Measurements from ENCODE around the gene ADGRV1. TPM values are rescaled to one million over a fixed set of nuclear protein-coding genes. Genes with fewer than 3 reads are reported as not detected.

Gene ADGRV1
- total RNA-seq, 1 experiment from 2014 or later = 64.8 TPM

DNA sequence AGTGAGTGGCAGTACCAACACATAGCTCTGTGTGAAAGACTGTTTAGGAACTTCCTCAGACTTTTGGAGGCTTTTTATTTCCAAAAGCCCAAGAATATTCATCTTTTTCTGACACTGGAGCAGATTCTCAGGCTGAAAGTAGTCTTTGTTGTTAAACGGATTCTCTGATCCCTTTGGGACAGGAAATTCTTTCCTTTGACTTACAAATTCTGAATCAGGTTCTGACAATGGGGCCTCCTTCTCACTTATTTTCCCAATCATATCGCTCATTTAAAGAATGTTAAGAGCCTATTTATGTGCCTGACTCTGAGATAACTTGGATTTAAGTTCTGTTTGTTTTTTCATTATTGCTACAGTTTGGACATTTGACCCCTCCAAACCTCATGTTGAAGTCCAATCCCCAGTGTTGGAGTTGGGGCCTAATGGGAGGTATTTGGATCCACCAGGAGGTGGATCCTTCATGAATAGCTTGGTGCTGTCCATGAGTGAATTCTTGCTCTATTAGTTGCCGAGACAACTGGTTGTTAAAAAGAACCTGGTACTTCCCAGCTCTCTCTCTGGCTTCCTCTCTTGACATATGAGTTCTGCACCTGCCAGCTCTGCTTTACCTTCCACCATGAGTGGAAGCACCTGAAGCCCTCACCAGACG, 4.1 kb upstream of the ADGRV1 start:
- Histone ChIP-seq H2AFZ (ENCODE audit: low read length) (no peak overlapping the region), H4K8ac (replicated peaks; ENCODE audit: insufficient read length, low read depth, low read length) (no peak overlapping the region), H3K79me1 (ENCODE audit: insufficient read depth, low read depth, low read length, poor library complexity, severe bottlenecking) (no peaks in the 10 kb centered on the region), H3K56ac (ENCODE audit: insufficient read length, low read depth, low read length) (no peak overlapping the region), H4K5ac (ENCODE audit: insufficient read length, low read depth, low read length) (no peak overlapping the region), H3T11ph (ENCODE audit: low read length) (no peak overlapping the region), H4K91ac (ENCODE audit: insufficient read length, low read depth, low read length) (no peak overlapping the region), H2BK120ac (ENCODE audit: low read depth, low read length, poor library complexity, severe bottlenecking) (no peak overlapping the region), H3K4me1 (ENCODE audit: insufficient read depth, low read length) (peaks cover 15% of the 10 kb centered on the region), H3K9me3 (ENCODE audit: control insufficient read depth, low read depth, low read length) (no peaks in the 10 kb centered on the region), H3K4me2 (ENCODE audit: insufficient read depth, insufficient read length, low read length) (no peak overlapping the region), H3K79me2 (ENCODE audit: insufficient read depth, low read length) (no peaks in the 10 kb centered on the region), H3K23ac (ENCODE audit: insufficient read length, low read depth, low read length) (no peak overlapping the region), H4K20me1 (ENCODE audit: control insufficient read depth, insufficient read depth, insufficient read length) (no peaks in the 10 kb centered on the region), H2AK5ac (ENCODE audit: insufficient read length, low read length) (no peak overlapping the region), H2BK12ac (ENCODE audit: insufficient read length, low read depth, low read length) (no peak overlapping the region), H3K14ac (ENCODE audit: insufficient read depth, low read length) (no peak overlapping the region), H2BK5ac (ENCODE audit: insufficient read length, low read length) (no peak overlapping the region), H2BK20ac (ENCODE audit: low read depth, low read length, poor library complexity, severe bottlenecking) (no peak overlapping the region), H3K27me3 (ENCODE audit: insufficient read depth, low read length) (no peaks in the 10 kb centered on the region), H3K18ac (ENCODE audit: insufficient read length, low read depth, low read length) (no peak overlapping the region), H3K9ac (ENCODE audit: extremely low read depth, insufficient read length, low read length) (no peak overlapping the region), H3K23me2 (ENCODE audit: insufficient read length, low read depth, low read length, poor library complexity, severe bottlenecking) (peaks cover 4% of the 10 kb centered on the region), H3K27ac (ENCODE audit: insufficient read length, low read depth, low read length) (peak overlapping the region; percentile 29), H2BK15ac (ENCODE audit: low read depth, low read length) (no peak overlapping the region), H3K4ac (ENCODE audit: low read depth, low read length) (no peak overlapping the region)
- peaks cover 49 to 59% of the 10 kb centered on the region in 2 experiments for H3K4me1 Mint-ChIP-seq
- TF ChIP-seq, protein P1, sequence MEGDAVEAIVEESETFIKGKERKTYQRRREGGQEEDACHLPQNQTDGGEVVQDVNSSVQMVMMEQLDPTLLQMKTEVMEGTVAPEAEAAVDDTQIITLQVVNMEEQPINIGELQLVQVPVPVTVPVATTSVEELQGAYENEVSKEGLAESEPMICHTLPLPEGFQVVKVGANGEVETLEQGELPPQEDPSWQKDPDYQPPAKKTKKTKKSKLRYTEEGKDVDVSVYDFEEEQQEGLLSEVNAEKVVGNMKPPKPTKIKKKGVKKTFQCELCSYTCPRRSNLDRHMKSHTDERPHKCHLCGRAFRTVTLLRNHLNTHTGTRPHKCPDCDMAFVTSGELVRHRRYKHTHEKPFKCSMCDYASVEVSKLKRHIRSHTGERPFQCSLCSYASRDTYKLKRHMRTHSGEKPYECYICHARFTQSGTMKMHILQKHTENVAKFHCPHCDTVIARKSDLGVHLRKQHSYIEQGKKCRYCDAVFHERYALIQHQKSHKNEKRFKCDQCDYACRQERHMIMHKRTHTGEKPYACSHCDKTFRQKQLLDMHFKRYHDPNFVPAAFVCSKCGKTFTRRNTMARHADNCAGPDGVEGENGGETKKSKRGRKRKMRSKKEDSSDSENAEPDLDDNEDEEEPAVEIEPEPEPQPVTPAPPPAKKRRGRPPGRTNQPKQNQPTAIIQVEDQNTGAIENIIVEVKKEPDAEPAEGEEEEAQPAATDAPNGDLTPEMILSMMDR (conservative IDR thresholded peaks at IDR 0.05) = no peak
- H3K4me3 Mint-ChIP-seq = peak overlapping the region; percentile 14 to 31; a peak in 3 of 5 replicates
- H3K27ac Mint-ChIP-seq = peak overlapping the region; percentile 5 to 88 (median 70); a peak in 4 of 7 replicates
- H3K27me3 Mint-ChIP-seq (ENCODE audit: low read depth) = 0 out of 2 replicates have a peak, but pooled peaks cover 2% of the 10 kb centered on the region
- WGBS (ENCODE audit: extremely low coverage, insufficient read length, low lambda C conversion rate) = no CpG with 5 or more reads among the region's 4 CpGs
- H3K36me3 Mint-ChIP-seq (ENCODE audit: insufficient read depth in 1 of 3, low read depth in 3 of 3) = no peaks in the 10 kb centered on the region; a peak in 2 of 7 replicates
- peaks cover 0 to 3% of the 10 kb centered on the region in 2 experiments; a peak in 1 of 5 replicates for H3K9me3 Mint-ChIP-seq
- DNase-seq = no peak

All from H9 (cell line).